SK-N-SH treated with all-trans-retinoic acid at 6 μM for 48 hours (cell line): Measurements from ENCODE around the gene KDM2B.

ENCODE experiments used
- ARNTL ChIP-seq: fragments of 450-650 bp; formaldehyde crosslinking; IDR thresholded peaks from 2 replicates; pipeline ENCODE4 v1.5.0; 2020; ENCODE audit warnings: low read depth, mild to moderate bottlenecking, moderate library complexity, borderline replicate concordance
- CREB5 ChIP-seq: fragments of 250-450 bp; sonication (Bioruptor Pico); IDR thresholded peaks from 2 replicates; pipeline ENCODE4 v1.5.1; 2020; ENCODE audit warnings: low read depth, mild to moderate bottlenecking, moderate library complexity
- CSDC2 ChIP-seq: fragments of 250-450 bp; sonication (Bioruptor Pico); IDR thresholded peaks from 2 replicates; pipeline ENCODE4 v1.5.0; 2020; ENCODE audit warnings: mild to moderate bottlenecking, moderate library complexity
- PATZ1 ChIP-seq: fragments of 250-450 bp; sonication (Bioruptor Pico); IDR thresholded peaks from 2 replicates; pipeline ENCODE4 v1.8.0; 2020; ENCODE audit warnings: mild to moderate bottlenecking, moderate library complexity, borderline replicate concordance
- PPARA ChIP-seq: fragments of 250-450 bp; sonication (Bioruptor Pico); IDR thresholded peaks from 2 replicates; pipeline ENCODE4 v1.5.0; 2020; ENCODE audit warnings: mild to moderate bottlenecking, borderline replicate concordance
- RARB ChIP-seq: fragments of 250-450 bp; sonication (Bioruptor Pico); IDR thresholded peaks from 2 replicates; pipeline ENCODE4 v1.8.0; 2021; ENCODE audit warnings: mild to moderate bottlenecking, moderate library complexity
- TCF4 ChIP-seq: fragments of 250-450 bp; sonication (Bioruptor Pico); IDR thresholded peaks from 2 replicates; pipeline ENCODE4 v1.8.0; 2021; ENCODE audit warnings: mild to moderate bottlenecking, moderate library complexity, borderline replicate concordance
- TSHZ2 ChIP-seq: fragments of 250-450 bp; sonication (Bioruptor Pico); IDR thresholded peaks from 2 replicates; pipeline ENCODE4 v1.5.0; 2020; ENCODE audit warnings: mild to moderate bottlenecking, moderate library complexity
- ZFP3 ChIP-seq: fragments of 250-450 bp; sonication (Bioruptor Pico); IDR thresholded peaks from 2 replicates; pipeline ENCODE4 v1.5.0; 2020; ENCODE audit warnings: mild to moderate bottlenecking, moderate library complexity
- ZFP30 ChIP-seq: fragments of 450-650 bp; formaldehyde crosslinking; IDR thresholded peaks from 2 replicates; pipeline ENCODE4 v1.5.0; 2022; ENCODE audit warnings: mild to moderate bottlenecking, moderate library complexity
- ZNF565 ChIP-seq: fragments of 450-650 bp; formaldehyde crosslinking; conservative IDR thresholded peaks from 2 replicates; pipeline ENCODE4 v1.5.0; 2020; ENCODE audit warnings: low read depth, mild to moderate bottlenecking, moderate library complexity
- ZNF70 ChIP-seq: fragments of 450-650 bp; formaldehyde crosslinking; IDR thresholded peaks from 2 replicates; pipeline ENCODE4 v1.5.0; 2020; ENCODE audit warnings: mild to moderate bottlenecking, moderate library complexity
- ZNF8 ChIP-seq: fragments of 450-650 bp; formaldehyde crosslinking; IDR thresholded peaks from 2 replicates; pipeline ENCODE4 v1.5.0; 2020; ENCODE audit warnings: mild to moderate bottlenecking, moderate library complexity

- TF ChIP-seq ZNF8 (CRISPR knock-in tag) = no peak
- TF ChIP-seq ARNTL = no peak
- TF ChIP-seq RARB (CRISPR knock-in tag) = no peak
- no peak for TF ChIP-seq ZNF70
- TF ChIP-seq ZFP3 (CRISPR knock-in tag) = no peak
- TF ChIP-seq PPARA (CRISPR knock-in tag) = no peak
- TF ChIP-seq TSHZ2 = no peak
- TF ChIP-seq TCF4 (CRISPR knock-in tag) = no peak
- no peak for TF ChIP-seq CREB5 (CRISPR knock-in tag)
- TF ChIP-seq ZFP30 = no peak
- TF ChIP-seq PATZ1 (CRISPR knock-in tag) = no peak
- TF ChIP-seq CSDC2 (CRISPR knock-in tag) = no peak
- TF ChIP-seq ZNF565 (CRISPR knock-in tag) = no peak
Measured at GRCh38 chr12:121443911-121444841, 136.6 kb downstream of the KDM2B start.
